ENCODE data around the gene AARS2. TPM values are rescaled to one million over a fixed set of nuclear protein-coding genes. Genes with fewer than 3 reads are reported as not detected.

The AARS2 gene
- total RNA-seq, 1 experiment from 2014 or later, result 11.6 TPM

- H3K9me2 ChIP-seq (ENCODE audit: insufficient read depth), result no peaks in the 10 kb centered on the region
- ChIA-PET POLR2A (ENCODE audit: unreplicated experiment) (no interaction called here), CTCF (no interaction called here)
- H3K4me1 ChIP-seq (replicated peaks; ENCODE audit: insufficient read depth), result no peaks in the 10 kb centered on the region
- H3K9me3 ChIP-seq (ENCODE audit: insufficient read depth, low read depth), result no peaks in the 10 kb centered on the region
- H3K79me2 ChIP-seq (ENCODE audit: low read depth), result no peaks in the 10 kb centered on the region
- intact Hi-C loops (cut with micrococcal nuclease; ENCODE audit: unreplicated experiment), result no loop called here
- no TSS peak for BruUV-seq (replicated peaks)
- 0 out of 2 replicates have a peak, but pooled peaks cover 5% of the 10 kb centered on the region for H3F3A ChIP-seq (ENCODE audit: insufficient read depth, low read depth)
- H3K27ac ChIP-seq, result no peak overlapping the region
- no peak overlapping the region for H2AFZ ChIP-seq
- no peaks in the 10 kb centered on the region for H4K20me1 ChIP-seq (ENCODE audit: insufficient read depth)
- H3K36me3 ChIP-seq (ENCODE audit: low read depth), result 0 out of 2 replicates have a peak, but pooled peaks cover 4% of the 10 kb centered on the region
- TF ChIP-seq EZH2 (IDR thresholded peaks at IDR 0.05; ENCODE audit: low read depth), result no peak
- TF ChIP-seq, protein P1, sequence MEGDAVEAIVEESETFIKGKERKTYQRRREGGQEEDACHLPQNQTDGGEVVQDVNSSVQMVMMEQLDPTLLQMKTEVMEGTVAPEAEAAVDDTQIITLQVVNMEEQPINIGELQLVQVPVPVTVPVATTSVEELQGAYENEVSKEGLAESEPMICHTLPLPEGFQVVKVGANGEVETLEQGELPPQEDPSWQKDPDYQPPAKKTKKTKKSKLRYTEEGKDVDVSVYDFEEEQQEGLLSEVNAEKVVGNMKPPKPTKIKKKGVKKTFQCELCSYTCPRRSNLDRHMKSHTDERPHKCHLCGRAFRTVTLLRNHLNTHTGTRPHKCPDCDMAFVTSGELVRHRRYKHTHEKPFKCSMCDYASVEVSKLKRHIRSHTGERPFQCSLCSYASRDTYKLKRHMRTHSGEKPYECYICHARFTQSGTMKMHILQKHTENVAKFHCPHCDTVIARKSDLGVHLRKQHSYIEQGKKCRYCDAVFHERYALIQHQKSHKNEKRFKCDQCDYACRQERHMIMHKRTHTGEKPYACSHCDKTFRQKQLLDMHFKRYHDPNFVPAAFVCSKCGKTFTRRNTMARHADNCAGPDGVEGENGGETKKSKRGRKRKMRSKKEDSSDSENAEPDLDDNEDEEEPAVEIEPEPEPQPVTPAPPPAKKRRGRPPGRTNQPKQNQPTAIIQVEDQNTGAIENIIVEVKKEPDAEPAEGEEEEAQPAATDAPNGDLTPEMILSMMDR (conservative IDR thresholded peaks at IDR 0.05), result no peak
- DNase-seq, result no peak
- H3K4me3 ChIP-seq, result no peak overlapping the region
- H3K27me3 ChIP-seq (ENCODE audit: insufficient read depth, low read depth), result peaks cover 20% of the 10 kb centered on the region; the same call in 1 of the 2 replicates
- no peak overlapping the region for H3K4me2 ChIP-seq
Observed at GRCh38 chr6:44300292-44300823, 12.8 kb downstream of the AARS2 start.

- no peak for DNase-seq
- H3K79me2 ChIP-seq (ENCODE audit: low read depth), result no peaks in the 10 kb centered on the region
- ChIA-PET POLR2A (ENCODE audit: unreplicated experiment) (interaction anchor here (0.6 to 0.7 kb wide), 2 partner anchors 10 to 161 kb away, joined by 3 read pairs; no protein-coding TSS in a partner anchor), CTCF (no interaction called here)
- peaks cover 20% of the 10 kb centered on the region; the same call in 1 of the 2 replicates for H3K27me3 ChIP-seq (ENCODE audit: insufficient read depth, low read depth)
- H3K4me3 ChIP-seq, result no peak overlapping the region
- H3K27ac ChIP-seq, result no peak overlapping the region
- no peaks in the 10 kb centered on the region for H4K20me1 ChIP-seq (ENCODE audit: insufficient read depth)
- no peaks in the 10 kb centered on the region for H3K9me2 ChIP-seq (ENCODE audit: insufficient read depth)
- no TSS peak for BruUV-seq (replicated peaks)
- H3K4me1 ChIP-seq (replicated peaks; ENCODE audit: insufficient read depth), result no peaks in the 10 kb centered on the region
- no peaks in the 10 kb centered on the region for H3K9me3 ChIP-seq (ENCODE audit: insufficient read depth, low read depth)
- intact Hi-C loops (cut with micrococcal nuclease; ENCODE audit: unreplicated experiment), result no loop called here
- TF ChIP-seq, protein P1 (conservative IDR thresholded peaks at IDR 0.05), result no peak
- no peak for TF ChIP-seq EZH2 (IDR thresholded peaks at IDR 0.05; ENCODE audit: low read depth)
- H3K36me3 ChIP-seq (ENCODE audit: low read depth), result no peaks in the 10 kb centered on the region
- no peak overlapping the region for H2AFZ ChIP-seq
- no peak overlapping the region for H3K4me2 ChIP-seq
- H3F3A ChIP-seq (ENCODE audit: insufficient read depth, low read depth), result 0 out of 2 replicates have a peak, but pooled peaks cover 5% of the 10 kb centered on the region
Observed at GRCh38 chr6:44298864-44299263, 14.3 kb downstream of the AARS2 start.

GRCh38 chr6:44298055-44298803 is 14.9 kb downstream of the AARS2 start:
- H3K79me2 ChIP-seq (ENCODE audit: low read depth), result no peaks in the 10 kb centered on the region
- H3K36me3 ChIP-seq (ENCODE audit: low read depth), result no peaks in the 10 kb centered on the region
- H3F3A ChIP-seq (ENCODE audit: insufficient read depth, low read depth), result 0 out of 2 replicates have a peak, but pooled peaks cover 5% of the 10 kb centered on the region
- CTCF ChIA-PET, result no interaction called here
- TF ChIP-seq EZH2 (IDR thresholded peaks at IDR 0.05; ENCODE audit: low read depth), result no peak
- TF ChIP-seq, protein P1 (conservative IDR thresholded peaks at IDR 0.05), result no peak
- H2AFZ ChIP-seq, result no peak overlapping the region
- H3K27me3 ChIP-seq (ENCODE audit: insufficient read depth, low read depth), result peaks cover 25% of the 10 kb centered on the region; the same call in 1 of the 2 replicates
- intact Hi-C loops (cut with micrococcal nuclease; ENCODE audit: unreplicated experiment), result no loop called here
- no peaks in the 10 kb centered on the region for H3K9me3 ChIP-seq (ENCODE audit: insufficient read depth, low read depth)
- H4K20me1 ChIP-seq (ENCODE audit: insufficient read depth), result no peaks in the 10 kb centered on the region
- no peak overlapping the region for H3K4me2 ChIP-seq
- no peaks in the 10 kb centered on the region for H3K4me1 ChIP-seq (replicated peaks; ENCODE audit: insufficient read depth)
- BruUV-seq (replicated peaks), result no TSS peak
- H3K9me2 ChIP-seq (ENCODE audit: insufficient read depth), result no peaks in the 10 kb centered on the region
- H3K27ac ChIP-seq, result no peak overlapping the region
- no peak for DNase-seq
- H3K4me3 ChIP-seq, result no peak overlapping the region
- POLR2A ChIA-PET (ENCODE audit: unreplicated experiment), result interaction anchor here (0.6 kb wide), 1 partner anchor 160 kb away, joined by 3 read pairs; no protein-coding TSS in a partner anchor
